ENCODE data around the gene RCVRN.

DNA sequence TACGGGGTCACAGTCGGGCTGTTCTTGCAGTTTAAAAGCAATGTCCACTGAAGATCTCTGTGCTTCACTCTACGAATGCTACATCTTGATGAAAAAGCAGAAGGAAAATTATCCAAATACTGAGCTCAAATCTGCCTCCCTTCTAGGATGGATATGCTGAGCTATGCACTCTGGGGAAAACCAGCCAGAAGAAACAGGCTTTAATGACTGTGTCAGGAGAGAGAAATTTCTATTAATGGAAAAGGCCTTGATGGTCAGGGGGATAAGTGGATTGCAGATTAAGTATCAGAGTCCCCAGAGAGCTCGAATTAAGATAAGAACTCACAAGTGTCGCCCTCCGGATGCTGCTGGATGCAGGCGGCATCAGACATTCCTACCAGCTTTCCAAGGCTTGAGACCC, 39.6 kb upstream of the RCVRN start:
- no peak for TF ChIP-seq POLR2AphosphoS5 (IDR thresholded peaks at IDR 0.05; ENCODE audit: low read depth)
- TF ChIP-seq, protein P1, sequence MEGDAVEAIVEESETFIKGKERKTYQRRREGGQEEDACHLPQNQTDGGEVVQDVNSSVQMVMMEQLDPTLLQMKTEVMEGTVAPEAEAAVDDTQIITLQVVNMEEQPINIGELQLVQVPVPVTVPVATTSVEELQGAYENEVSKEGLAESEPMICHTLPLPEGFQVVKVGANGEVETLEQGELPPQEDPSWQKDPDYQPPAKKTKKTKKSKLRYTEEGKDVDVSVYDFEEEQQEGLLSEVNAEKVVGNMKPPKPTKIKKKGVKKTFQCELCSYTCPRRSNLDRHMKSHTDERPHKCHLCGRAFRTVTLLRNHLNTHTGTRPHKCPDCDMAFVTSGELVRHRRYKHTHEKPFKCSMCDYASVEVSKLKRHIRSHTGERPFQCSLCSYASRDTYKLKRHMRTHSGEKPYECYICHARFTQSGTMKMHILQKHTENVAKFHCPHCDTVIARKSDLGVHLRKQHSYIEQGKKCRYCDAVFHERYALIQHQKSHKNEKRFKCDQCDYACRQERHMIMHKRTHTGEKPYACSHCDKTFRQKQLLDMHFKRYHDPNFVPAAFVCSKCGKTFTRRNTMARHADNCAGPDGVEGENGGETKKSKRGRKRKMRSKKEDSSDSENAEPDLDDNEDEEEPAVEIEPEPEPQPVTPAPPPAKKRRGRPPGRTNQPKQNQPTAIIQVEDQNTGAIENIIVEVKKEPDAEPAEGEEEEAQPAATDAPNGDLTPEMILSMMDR (IDR thresholded peaks at IDR 0.05; ENCODE audit: insufficient read depth, low read length) = no peak
